Skeletal muscle cell (primary cell): ENCODE results near the gene MTREX.

Experiments used
- DNase-seq: peaks from one replicate; pipeline ENCODE4 v3.0.0-alpha.2; 2010; ENCODE audit warnings: low read depth
- H3K4me3 ChIP-seq: 2 replicates; pipeline ENCODE4 v1.5.1; 2011; ENCODE audit warnings: low read depth, mild to moderate bottlenecking, control low read depth, low read length, moderate library complexity

Gene MTREX

GRCh38 chr5:55413644-55414043 lies 105.9 kb downstream of the MTREX start:
- no peak for DNase-seq

GRCh38 chr5:55415071-55415470 lies 107.3 kb downstream of the MTREX start:
- DNase-seq = no peak

More at GRCh38 chr5:55413644-55414043, 105.9 kb downstream of the MTREX start:
- H3K4me3 ChIP-seq = no peak overlapping the region

GRCh38 chr5:55416306-55416705 lies 108.5 kb downstream of the MTREX start:
- no peak for DNase-seq
- no peak overlapping the region for H3K4me3 ChIP-seq

More at GRCh38 chr5:55415071-55415470, 107.3 kb downstream of the MTREX start:
- no peak overlapping the region for H3K4me3 ChIP-seq

- H3K4me3 ChIP-seq = no peak overlapping the region
- no peak for DNase-seq
These were observed 111.5 kb downstream of the MTREX start for GRCh38 chr5:55418994-55419968.

GRCh38 chr5:55421074-55421529 lies 113.3 kb downstream of the MTREX start:
- DNase-seq = no peak
- no peak overlapping the region for H3K4me3 ChIP-seq

GRCh38 chr5:55426455-55426854 lies 118.7 kb downstream of the MTREX start:
- H3K4me3 ChIP-seq = no peak overlapping the region
- DNase-seq = no peak

- peak; percentile 44 for DNase-seq
- H3K4me3 ChIP-seq = no peak overlapping the region
These were observed 119.4 kb downstream of the MTREX start for GRCh38 chr5:55427157-55427556.

GRCh38 chr5:55429221-55429612 lies 121.4 kb downstream of the MTREX start:
- DNase-seq = no peak
- no peak overlapping the region for H3K4me3 ChIP-seq

- DNase-seq = no peak
- no peak overlapping the region for H3K4me3 ChIP-seq
These were observed 121.9 kb downstream of the MTREX start for GRCh38 chr5:55429613-55430253.

GRCh38 chr5:55432549-55432948 lies 124.8 kb downstream of the MTREX start:
- no peak for DNase-seq
- no peak overlapping the region for H3K4me3 ChIP-seq

GRCh38 chr5:55437452-55437851 lies 129.7 kb downstream of the MTREX start:
- DNase-seq = no peak
- H3K4me3 ChIP-seq = no peak overlapping the region

GRCh38 chr5:55437859-55438206 lies 130.0 kb downstream of the MTREX start:
- DNase-seq = no peak
- H3K4me3 ChIP-seq = no peak overlapping the region

GRCh38 chr5:55438998-55439397 lies 131.2 kb downstream of the MTREX start:
- H3K4me3 ChIP-seq = no peak overlapping the region
- DNase-seq = peak; percentile 49

GRCh38 chr5:55440188-55440646 lies 132.4 kb downstream of the MTREX start:
- no peak for DNase-seq
- no peak overlapping the region for H3K4me3 ChIP-seq

- DNase-seq = no peak
- H3K4me3 ChIP-seq = no peak overlapping the region
These were observed 133.4 kb downstream of the MTREX start for GRCh38 chr5:55441107-55441771.

- no peak for DNase-seq
- no peak overlapping the region for H3K4me3 ChIP-seq
These were observed 134.2 kb downstream of the MTREX start for GRCh38 chr5:55441954-55442353.

- DNase-seq = no peak
- H3K4me3 ChIP-seq = no peak overlapping the region
These were observed 138.0 kb downstream of the MTREX start for GRCh38 chr5:55445791-55446190.

- no peak for DNase-seq
- H3K4me3 ChIP-seq = no peak overlapping the region
These were observed 139.0 kb downstream of the MTREX start for GRCh38 chr5:55446640-55447351.

GRCh38 chr5:55450050-55450765 lies 142.4 kb downstream of the MTREX start:
- DNase-seq = no peak
- H3K4me3 ChIP-seq = no peak overlapping the region
